Activated CD8-positive, alpha-beta T cell treated with anti-CD3 and anti-CD28 coated beads for 36 hours (primary cell): ENCODE data around the gene APLP1. TPM values are rescaled to one million over a fixed set of nuclear protein-coding genes. Genes with fewer than 3 reads are reported as not detected.

Source experiments
- ATAC-seq: fragments of 200-7000 bp; cut with Tn5 transposase; one replicate; pipeline ENCODE4 v1.10.0; 2021; ENCODE audit warnings: mild to moderate bottlenecking, moderate library complexity
- CTCF ChIA-PET: fragments of 350-600 bp; sonication (Branson Sonifier 250); formaldehyde crosslinking; loops from one replicate; lab custom pipeline; 2021; ENCODE audit warnings: antibody characterized with exemption; lab: Charles Lee
- POLR2A ChIA-PET: fragments of 350-600 bp; sonication (Branson Sonifier 250); formaldehyde crosslinking; loops from one replicate; lab custom pipeline; 2021; ENCODE audit warnings: antibody characterized with exemption; lab: Charles Lee
- DNase-seq: peaks from one replicate; pipeline ENCODE4 v3.0.0-alpha.2; 2020
- H3K27ac Mint-ChIP-seq: one replicate; pipeline ENCODE4 v1.8.0; 2021; ENCODE audit warnings: mild to moderate bottlenecking, mixed read lengths
- H3K27me3 Mint-ChIP-seq: one replicate; pipeline ENCODE4 v1.8.0; 2021; ENCODE audit warnings: mixed read lengths
- H3K36me3 Mint-ChIP-seq: one replicate; pipeline ENCODE4 v1.8.0; 2021; ENCODE audit warnings: low read depth, mixed read lengths
- H3K4me1 Mint-ChIP-seq: one replicate; pipeline ENCODE4 v1.8.0; 2021; ENCODE audit warnings: low read depth, mixed read lengths
- H3K4me3 Mint-ChIP-seq: one replicate; pipeline ENCODE4 v1.8.0; 2021; ENCODE audit warnings: mild to moderate bottlenecking, moderate library complexity, mixed read lengths
- H3K9me3 Mint-ChIP-seq: one replicate; pipeline ENCODE4 v1.8.0; 2021; ENCODE audit warnings: mixed read lengths
- intact Hi-C: fragments of 100-400 bp; cut with micrococcal nuclease; formaldehyde crosslinking; loops from one replicate; pipeline ENCODE4 v1.10.0; 2022
- total RNA-seq, 2 experiments: library from RNA; stranded (reverse); gene quantifications; one replicate each; pipeline ENCODE4 v1.2.3, GENCODE V29; 2021
- TF ChIP-seq, protein P1 (sequence below): fragments of 200-600 bp; IDR thresholded peaks from one replicate; pipeline ENCODE4 v1.8.0; 2022; ENCODE audit warnings: antibody characterized with exemption, mild to moderate bottlenecking

Gene APLP1
- total RNA-seq = 1 to 10 TPM; 2.0 to 2.1 TPM

DNA sequence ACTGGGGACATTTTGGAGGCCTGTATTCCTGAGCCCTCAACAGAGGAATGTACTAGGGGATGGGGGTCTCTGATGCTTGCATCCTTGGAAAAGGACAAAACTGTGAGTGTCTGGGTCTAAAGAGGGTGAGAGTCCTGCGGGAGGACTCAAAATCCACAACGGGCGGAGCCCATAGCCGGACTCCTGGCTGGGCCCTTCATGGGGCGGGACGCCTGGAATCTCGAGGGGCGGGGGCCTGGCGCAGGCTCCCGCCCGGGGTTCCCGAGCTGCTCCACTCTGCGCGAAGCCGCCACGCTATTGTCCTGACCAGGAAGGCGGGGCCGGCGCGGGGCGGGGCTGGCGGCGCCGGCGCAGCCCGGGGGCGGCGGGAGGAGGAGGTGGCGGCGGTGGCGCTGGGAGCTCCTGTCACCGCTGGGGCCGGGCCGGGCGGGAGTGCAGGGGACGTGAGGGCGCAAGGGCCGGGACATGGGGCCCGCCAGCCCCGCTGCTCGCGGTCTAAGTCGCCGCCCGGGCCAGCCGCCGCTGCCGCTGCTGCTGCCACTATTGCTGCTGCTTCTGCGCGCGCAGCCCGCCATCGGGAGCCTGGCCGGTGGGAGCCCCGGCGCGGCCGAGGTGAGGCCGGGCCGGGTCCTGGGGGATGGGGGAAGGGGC lies at the start of gene APLP1:
TSS of gene APLP1 (plus strand) at position 403 of the 651 bp plus-strand sequence. CDS start at position 466, 63 bp downstream.
- ChIA-PET CTCF (interaction anchor here (1.0 kb wide), 1 partner anchor 90 kb away, joined by 3 read pairs; no protein-coding TSS in a partner anchor), POLR2A (interaction anchor here (0.7 to 1.5 kb wide), 3 partner anchors 11 to 129 kb away, joined by 3 read pairs; partner anchors contain the start of gene KIRREL2)
- ATAC-seq (peak; percentile 71), DNase-seq (peak; percentile 73)
- peaks cover 13% of the 10 kb centered on the region for H3K4me1 Mint-ChIP-seq
- TF ChIP-seq, protein P1, sequence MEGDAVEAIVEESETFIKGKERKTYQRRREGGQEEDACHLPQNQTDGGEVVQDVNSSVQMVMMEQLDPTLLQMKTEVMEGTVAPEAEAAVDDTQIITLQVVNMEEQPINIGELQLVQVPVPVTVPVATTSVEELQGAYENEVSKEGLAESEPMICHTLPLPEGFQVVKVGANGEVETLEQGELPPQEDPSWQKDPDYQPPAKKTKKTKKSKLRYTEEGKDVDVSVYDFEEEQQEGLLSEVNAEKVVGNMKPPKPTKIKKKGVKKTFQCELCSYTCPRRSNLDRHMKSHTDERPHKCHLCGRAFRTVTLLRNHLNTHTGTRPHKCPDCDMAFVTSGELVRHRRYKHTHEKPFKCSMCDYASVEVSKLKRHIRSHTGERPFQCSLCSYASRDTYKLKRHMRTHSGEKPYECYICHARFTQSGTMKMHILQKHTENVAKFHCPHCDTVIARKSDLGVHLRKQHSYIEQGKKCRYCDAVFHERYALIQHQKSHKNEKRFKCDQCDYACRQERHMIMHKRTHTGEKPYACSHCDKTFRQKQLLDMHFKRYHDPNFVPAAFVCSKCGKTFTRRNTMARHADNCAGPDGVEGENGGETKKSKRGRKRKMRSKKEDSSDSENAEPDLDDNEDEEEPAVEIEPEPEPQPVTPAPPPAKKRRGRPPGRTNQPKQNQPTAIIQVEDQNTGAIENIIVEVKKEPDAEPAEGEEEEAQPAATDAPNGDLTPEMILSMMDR = no peak
- H3K9me3 Mint-ChIP-seq = no peaks in the 10 kb centered on the region
- H3K27me3 Mint-ChIP-seq = peaks cover 39% of the 10 kb centered on the region
- no peak within 1 kb of the TSS for H3K4me3 Mint-ChIP-seq
- H3K27ac Mint-ChIP-seq = no peak within 1 kb of the TSS
- intact Hi-C loops = no loop called here
- no peaks in the 10 kb centered on the region for H3K36me3 Mint-ChIP-seq

DNA sequence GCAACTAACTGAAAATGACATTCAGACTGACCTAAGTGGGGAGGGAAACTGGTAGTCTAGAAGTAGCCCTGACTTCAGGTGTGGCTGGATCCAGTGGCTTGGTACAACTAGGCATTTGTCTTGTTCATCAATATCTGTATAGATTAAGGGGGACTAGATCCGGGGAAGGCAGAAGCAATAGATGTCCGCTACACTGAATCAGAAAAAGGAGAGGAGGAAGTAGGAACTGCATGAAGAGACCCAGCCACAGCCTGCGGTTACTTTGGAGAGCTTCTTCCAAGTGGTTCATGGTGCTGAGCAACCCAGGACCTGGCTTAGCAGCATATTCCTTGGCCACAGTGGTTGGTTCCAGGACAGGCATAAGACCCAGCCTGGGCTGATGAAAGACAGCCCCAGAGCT lies 45.8 kb upstream of the APLP1 start:
- intact Hi-C loops = loop anchor here (5.0 kb wide), 1 partner anchor 130 kb away; no protein-coding TSS in a partner anchor
- ChIA-PET POLR2A (no interaction called here), CTCF (no interaction called here)
- TF ChIP-seq, protein P1 = no peak
- DNase-seq (no peak), ATAC-seq (no peak)
- peaks cover 18% of the 10 kb centered on the region for H3K27me3 Mint-ChIP-seq
- no peaks in the 10 kb centered on the region for H3K36me3 Mint-ChIP-seq
- H3K9me3 Mint-ChIP-seq = no peaks in the 10 kb centered on the region
- H3K4me1 Mint-ChIP-seq = peaks cover 4% of the 10 kb centered on the region
- H3K4me3 Mint-ChIP-seq = no peak overlapping the region
- H3K27ac Mint-ChIP-seq = no peak overlapping the region

- no peak overlapping the region for H3K27ac Mint-ChIP-seq
- POLR2A ChIA-PET = no interaction called here
- CTCF ChIA-PET = no interaction called here
- peaks cover 20% of the 10 kb centered on the region for H3K27me3 Mint-ChIP-seq
- peaks cover 4% of the 10 kb centered on the region for H3K4me1 Mint-ChIP-seq
- no peaks in the 10 kb centered on the region for H3K36me3 Mint-ChIP-seq
- no peaks in the 10 kb centered on the region for H3K9me3 Mint-ChIP-seq
- TF ChIP-seq, protein P1 = no peak
- H3K4me3 Mint-ChIP-seq = no peak overlapping the region
- ATAC-seq (no peak), DNase-seq (no peak)
- intact Hi-C loops = loop anchor here (5.0 kb wide), 1 partner anchor 132 kb away; no protein-coding TSS in a partner anchor
Measured at GRCh38 chr19:35824150-35824549, 44.2 kb upstream of the APLP1 start.

DNA sequence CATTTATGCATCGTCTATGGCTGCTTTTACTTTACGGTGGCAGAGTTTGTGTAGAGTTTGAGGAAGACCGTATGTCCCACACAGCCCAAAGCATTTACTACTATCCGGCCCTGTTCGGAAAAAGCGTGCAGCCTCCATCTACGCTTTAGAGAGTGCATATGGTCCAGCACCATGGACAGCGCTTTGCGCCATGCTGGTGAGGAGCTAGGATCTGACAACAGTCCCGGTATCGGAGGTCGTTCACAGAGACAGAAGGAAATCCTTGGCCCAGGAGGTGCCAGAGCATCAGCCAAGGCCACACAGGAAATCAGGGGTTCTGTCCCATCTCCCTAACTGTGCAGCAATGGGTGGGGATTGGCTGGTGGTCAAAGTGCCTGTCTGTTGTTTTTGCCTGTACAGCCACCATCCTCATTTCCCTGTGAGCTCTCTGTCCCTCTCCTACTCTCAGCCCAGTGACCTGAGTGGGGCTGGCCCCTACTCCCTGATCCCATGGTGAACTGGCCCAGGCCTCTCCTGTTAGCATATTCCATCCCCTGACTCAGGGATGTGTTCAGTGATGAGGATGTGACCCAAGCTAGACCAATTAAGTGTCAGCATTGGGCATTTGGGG lies 39.6 kb upstream of the APLP1 start:
- H3K9me3 Mint-ChIP-seq = no peaks in the 10 kb centered on the region
- ChIA-PET POLR2A (interaction anchor here (1.0 kb wide), 1 partner anchor 88 kb away, joined by 3 read pairs; no protein-coding TSS in a partner anchor), CTCF (no interaction called here)
- H3K27ac Mint-ChIP-seq = no peak overlapping the region
- H3K4me1 Mint-ChIP-seq = no peaks in the 10 kb centered on the region
- H3K36me3 Mint-ChIP-seq = no peaks in the 10 kb centered on the region
- ATAC-seq (peak; percentile 47), DNase-seq (peak; percentile 75)
- no peak overlapping the region for H3K4me3 Mint-ChIP-seq
- H3K27me3 Mint-ChIP-seq = peaks cover 24% of the 10 kb centered on the region
- intact Hi-C loops = no loop called here
- TF ChIP-seq, protein P1 = no peak

- TF ChIP-seq, protein P1 = no peak
- Mint-ChIP-seq H3K27ac (no peak overlapping the region), H3K9me3 (no peaks in the 10 kb centered on the region), H3K4me3 (no peak overlapping the region), H3K36me3 (no peaks in the 10 kb centered on the region), H3K4me1 (no peaks in the 10 kb centered on the region), H3K27me3 (peaks cover 24% of the 10 kb centered on the region)
- ChIA-PET CTCF (no interaction called here), POLR2A (interaction anchor here (0.5 to 0.6 kb wide), 2 partner anchors 9 to 154 kb away, joined by 3 to 5 read pairs; no protein-coding TSS in a partner anchor)
- no peak for ATAC-seq
- no peak for DNase-seq
- intact Hi-C loops = no loop called here
Measured at GRCh38 chr19:35830986-35831385, 37.4 kb upstream of the APLP1 start.
